K562 (cell line): ENCODE results near the gene SCFD2. TPM values are rescaled to one million over a fixed set of nuclear protein-coding genes. Genes with fewer than 3 reads are reported as not detected.

Source experiments
- CREM ChIP-seq: IDR thresholded peaks from 2 replicates; pipeline ENCODE4 v1.6.1; 2014; ENCODE audit warnings: antibody characterized with exemption, low read depth
- E4F1 ChIP-seq: fragments of 250-450 bp; sonication (Bioruptor Pico); IDR thresholded peaks from 2 replicates; pipeline ENCODE4 v1.5.0; 2021; ENCODE audit warnings: mild to moderate bottlenecking, borderline replicate concordance
- FOS ChIP-seq: IDR thresholded peaks from 3 replicates; pipeline ENCODE4 v1.6.1; 2011; ENCODE audit not compliant: insufficient read length; ENCODE audit errors: extremely low read depth
- GABPA ChIP-seq: fragments of 200-800 bp; sonication (Bioruptor generic); conservative IDR thresholded peaks from 2 replicates; pipeline ENCODE4 v1.6.1; 2016; ENCODE audit warnings: low read depth, missing genetic modification characterization, missing compliant biosample characterization
- KAT8 ChIP-seq: fragments of 450-650 bp; IDR thresholded peaks from 2 replicates; pipeline ENCODE4 v1.6.1; 2016; ENCODE audit warnings: low read depth, mild to moderate bottlenecking
- NKRF ChIP-seq: fragments of 450-650 bp; IDR thresholded peaks from 2 replicates; pipeline ENCODE4 v1.6.1; 2016; ENCODE audit warnings: borderline replicate concordance
- POLR2A ChIP-seq: fragments of 450-650 bp; conservative IDR thresholded peaks from 2 replicates; pipeline ENCODE4 v1.6.1; 2016
- RERE ChIP-seq: sonication (generic); formaldehyde crosslinking; IDR thresholded peaks from 2 replicates; pipeline ENCODE4 v1.8.0; 2023; ENCODE audit warnings: missing genetic modification reagents, mild to moderate bottlenecking, borderline replicate concordance
- SIX5 ChIP-seq, 2 experiments: IDR thresholded peaks; 2 replicates each; pipeline ENCODE4 v1.6.1; 2011; ENCODE audit warnings: low read length in 2 of 2, borderline replicate concordance in 1 of 2, low read depth in 1 of 2, mild to moderate bottlenecking in 1 of 2, moderate library complexity in 1 of 2; ENCODE audit not compliant: insufficient read depth in 1 of 2
- TSHZ1 ChIP-seq: fragments of 250-450 bp; sonication (Bioruptor Pico); IDR thresholded peaks from 2 replicates; pipeline ENCODE4 v1.4.0; 2020; ENCODE audit warnings: mild to moderate bottlenecking, moderate library complexity
- XRCC3 ChIP-seq: fragments of 450-650 bp; IDR thresholded peaks from 2 replicates; pipeline ENCODE4 v1.6.1; 2017; ENCODE audit warnings: mild to moderate bottlenecking, moderate library complexity
- ZNF384 ChIP-seq: IDR thresholded peaks from 2 replicates; pipeline ENCODE4 v1.6.1; 2012; ENCODE audit warnings: low read depth, low read length, improper control_type of control experiment
- polyA plus RNA-seq, 8 experiments: library from polyadenylated mRNA; depleted of rRNA in 4 of 8; stranded (reverse) in 5 of 8; unstranded in 3 of 8; fragments of >200 nt; fragmentation: Nextera tagmentation in 2 of 8; fragmentation: Illumina TruSeq in 1 of 8; extraction: Ambion mirVana in 2 of 8; extraction: Trizol in 1 of 8; gene quantifications; 2 replicates each; pipeline versions ENCODE4 v1.2.1 to v1.2.3, GENCODE V29; 2011 to 2014; ENCODE audit warnings: inconsistent platforms in 1 of 8, missing spikeins in 1 of 8
- total RNA-seq, 7 experiments: library from RNA; depleted of rRNA in 6 of 7; stranded (reverse); fragments of >200 nt in 6 of 7; fragmentation: Illumina TruSeq in 2 of 7; extraction: Trizol in 2 of 7; gene quantifications; 2 replicates each; pipeline versions ENCODE4 v1.2.1 to v1.2.3, GENCODE V29; 2011 to 2021; ENCODE audit warnings: low replicate concordance in 1 of 7

SCFD2 gene
- total and polyA plus RNA-seq, 9 of the 15 experiments (the other 6 are each of a cell fraction or from before 2014, with no cell fraction given): 5.7 to 30.3 (median 22.8) TPM

GRCh38 chr4:53365121-53365485 is 758 bp downstream of the SCFD2 start (continued):
- no peak for TF ChIP-seq SIX5 (IDR thresholded peaks at IDR 0.05; ENCODE audit: borderline replicate concordance in 1 of 2, insufficient read depth in 1 of 2, low read depth in 1 of 2, low read length in 2 of 2)
- no peak for TF ChIP-seq NKRF
- TF ChIP-seq ZNF384: no peak
- no peak for TF ChIP-seq E4F1
- no peak for TF ChIP-seq RERE (CRISPR knock-in tag)
- 0 out of 2 replicates have a peak, but pooled peaks have one; percentile 2 for TF ChIP-seq CREM
- TF ChIP-seq KAT8: no peak
- TF ChIP-seq GABPA (tag): no peak
- TF ChIP-seq XRCC3: no peak
- no peak for TF ChIP-seq TSHZ1 (CRISPR knock-in tag)
- TF ChIP-seq FOS: no peak
- TF ChIP-seq POLR2A: no peak
